ENCODE results near the gene THAP2.
A peak's percentile ranks its signal among the peaks of the same experiment; 100 is the strongest.

Gene THAP2

DNA sequence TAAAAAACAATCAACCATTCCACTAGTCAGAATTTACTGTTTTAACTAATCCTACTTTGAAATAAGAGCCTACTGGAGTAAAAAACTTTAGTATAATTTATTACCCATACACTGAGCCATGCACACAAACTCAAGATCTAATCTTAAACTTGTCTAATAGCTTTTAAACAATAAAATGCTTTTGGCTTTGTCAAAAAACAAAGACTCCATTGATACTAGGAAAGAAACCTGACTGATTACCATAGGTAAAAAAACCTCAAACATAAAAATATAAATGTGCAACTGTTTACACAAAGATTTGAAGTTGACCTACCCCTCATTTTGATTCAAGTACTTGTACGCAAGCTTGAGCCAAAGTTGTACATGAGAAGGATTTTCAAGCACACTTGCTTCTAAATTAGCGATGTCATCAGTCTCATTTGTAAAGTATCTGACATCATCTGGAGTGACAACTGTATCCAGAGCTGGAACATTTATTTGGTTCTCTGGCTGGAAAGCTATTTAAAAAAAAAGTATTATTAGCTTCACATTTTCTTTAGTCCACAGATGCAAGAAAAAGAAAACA is 36.6 kb upstream of the THAP2 start:
- H3K36me3 ChIP-seq (ENCODE audit: control insufficient read depth, insufficient read depth, low read length), result peaks cover 8% of the 10 kb centered on the region

GRCh38 chr12:71636704-71637115 is 27.4 kb upstream of the THAP2 start:
- peaks cover 11% of the 10 kb centered on the region for H3K36me3 ChIP-seq (ENCODE audit: control insufficient read depth, insufficient read depth, low read length)
- TF ChIP-seq CTCF (IDR thresholded peaks at IDR 0.05; ENCODE audit: insufficient read depth, low read length, poor library complexity, severe bottlenecking), result peak; percentile 69
- H3K27me3 ChIP-seq (replicated peaks; ENCODE audit: control insufficient read depth, insufficient read depth, low read length), result no peaks in the 10 kb centered on the region
- DNase-seq (ENCODE audit: extremely low read depth, insufficient read length), result peak; percentile 32
- H3K4me3 ChIP-seq (replicated peaks; ENCODE audit: low read depth, low read length), result no peak overlapping the region

More for the DNA sequence above, 36.6 kb upstream of the THAP2 start:
- no peak for TF ChIP-seq CTCF (IDR thresholded peaks at IDR 0.05; ENCODE audit: insufficient read depth, low read length, poor library complexity, severe bottlenecking)
- no peak for DNase-seq (ENCODE audit: extremely low read depth, insufficient read length)
- H3K27me3 ChIP-seq (replicated peaks; ENCODE audit: control insufficient read depth, insufficient read depth, low read length), result no peaks in the 10 kb centered on the region
- no peak overlapping the region for H3K4me3 ChIP-seq (replicated peaks; ENCODE audit: low read depth, low read length)

DNA sequence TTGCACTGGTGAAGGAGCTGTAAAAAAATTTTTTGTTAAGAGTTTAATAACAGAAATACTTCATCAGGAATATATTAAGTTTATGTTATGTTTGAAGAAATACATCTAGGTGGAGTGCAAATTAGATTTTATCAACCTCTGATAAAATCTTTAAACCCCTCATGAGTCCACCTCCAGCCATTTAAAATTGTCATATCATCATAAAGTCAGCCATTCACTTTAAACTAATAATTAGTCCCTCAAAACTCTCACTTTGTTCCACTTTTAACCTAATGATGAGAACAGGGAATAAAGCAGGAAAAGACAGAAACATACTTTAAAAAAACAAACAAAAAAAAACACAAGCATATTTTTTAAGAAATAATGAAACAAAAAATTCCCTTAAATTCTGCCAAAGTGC is 25.6 kb upstream of the THAP2 start:
- Histone ChIP-seq H3K27me3 (replicated peaks; ENCODE audit: control insufficient read depth, insufficient read depth, low read length) (no peaks in the 10 kb centered on the region), H3K4me3 (replicated peaks; ENCODE audit: low read depth, low read length) (no peak overlapping the region), H3K36me3 (ENCODE audit: control insufficient read depth, insufficient read depth, low read length) (peaks cover 11% of the 10 kb centered on the region)
- TF ChIP-seq CTCF (IDR thresholded peaks at IDR 0.05; ENCODE audit: insufficient read depth, low read length, poor library complexity, severe bottlenecking), result no peak
- DNase-seq (ENCODE audit: extremely low read depth, insufficient read length), result no peak

GRCh38 chr12:71639341-71639760 is 24.8 kb upstream of the THAP2 start:
- TF ChIP-seq CTCF (IDR thresholded peaks at IDR 0.05; ENCODE audit: insufficient read depth, low read length, poor library complexity, severe bottlenecking), result peak; percentile 51
- DNase-seq (ENCODE audit: extremely low read depth, insufficient read length), result no peak
- Histone ChIP-seq H3K36me3 (ENCODE audit: control insufficient read depth, insufficient read depth, low read length) (peaks cover 10% of the 10 kb centered on the region), H3K4me3 (replicated peaks; ENCODE audit: low read depth, low read length) (no peak overlapping the region), H3K27me3 (replicated peaks; ENCODE audit: control insufficient read depth, insufficient read depth, low read length) (no peaks in the 10 kb centered on the region)

- Histone ChIP-seq H3K36me3 (ENCODE audit: control insufficient read depth, insufficient read depth, low read length) (peaks cover 8% of the 10 kb centered on the region), H3K27me3 (replicated peaks; ENCODE audit: control insufficient read depth, insufficient read depth, low read length) (no peaks in the 10 kb centered on the region)
Measured at GRCh38 chr12:71640316-71640715, 23.8 kb upstream of the THAP2 start.

More at GRCh38 chr12:71640316-71640715, 23.8 kb upstream of the THAP2 start:
- no peak overlapping the region for H3K4me3 ChIP-seq (replicated peaks; ENCODE audit: low read depth, low read length)
- no peak for TF ChIP-seq CTCF (IDR thresholded peaks at IDR 0.05; ENCODE audit: insufficient read depth, low read length, poor library complexity, severe bottlenecking)
- no peak for DNase-seq (ENCODE audit: extremely low read depth, insufficient read length)
